BE2C (cell line): Measurements from ENCODE around the gene RPS25.

Source experiments
- DNase-seq: peaks from one replicate; pipeline ENCODE4 v3.0.0-alpha.2; 2020
- H3K27me3 ChIP-seq: fragments of 250-450 bp; sonication (Bioruptor Pico); 2 replicates; pipeline ENCODE4 v1.5.1; 2020; ENCODE audit warnings: mild to moderate bottlenecking
- H3K36me3 ChIP-seq: fragments of 250-450 bp; sonication (Bioruptor Pico); 2 replicates; pipeline ENCODE4 v1.5.1; 2020; ENCODE audit warnings: mild to moderate bottlenecking
- H3K4me1 ChIP-seq: fragments of 250-450 bp; sonication (Bioruptor Pico); 2 replicates; pipeline ENCODE4 v1.5.1; 2020
- H3K4me3 ChIP-seq: 2 replicates; pipeline ENCODE4 v1.5.1; 2011; ENCODE audit warnings: low read depth, low read length
- H3K9me3 ChIP-seq: fragments of 250-450 bp; sonication (Bioruptor Pico); 2 replicates; pipeline ENCODE4 v1.5.1; 2020
- CTCF ChIP-seq: IDR thresholded peaks from 2 replicates; pipeline ENCODE4 v1.5.1; 2012; ENCODE audit warnings: mild to moderate bottlenecking, low read depth, low read length

RPS25 gene

GRCh38 chr11:119051440-119052162 lies 33.5 kb upstream of the RPS25 start:
- Histone ChIP-seq H3K36me3 (peaks cover 83% of the 10 kb centered on the region), H3K4me1 (peaks cover 4% of the 10 kb centered on the region; the same call in 1 of the 2 replicates), H3K27me3 (no peaks in the 10 kb centered on the region), H3K9me3 (no peaks in the 10 kb centered on the region), H3K4me3 (no peak overlapping the region)
- TF ChIP-seq CTCF: no peak
- DNase-seq: no peak

GRCh38 chr11:119049081-119049480 lies 30.9 kb upstream of the RPS25 start:
- no peak for DNase-seq
- Histone ChIP-seq H3K9me3 (no peaks in the 10 kb centered on the region), H3K4me3 (no peak overlapping the region), H3K4me1 (no peaks in the 10 kb centered on the region), H3K27me3 (no peaks in the 10 kb centered on the region), H3K36me3 (peaks cover 78% of the 10 kb centered on the region)
- TF ChIP-seq CTCF: no peak

GRCh38 chr11:119048644-119049043 lies 30.5 kb upstream of the RPS25 start:
- Histone ChIP-seq H3K36me3 (peaks cover 74% of the 10 kb centered on the region), H3K4me3 (no peak overlapping the region), H3K9me3 (no peaks in the 10 kb centered on the region), H3K27me3 (no peaks in the 10 kb centered on the region), H3K4me1 (no peaks in the 10 kb centered on the region)
- no peak for TF ChIP-seq CTCF
- no peak for DNase-seq

GRCh38 chr11:119047205-119047604 lies 29.1 kb upstream of the RPS25 start:
- Histone ChIP-seq H3K4me3 (no peak overlapping the region), H3K36me3 (peaks cover 59% of the 10 kb centered on the region)
- TF ChIP-seq CTCF: no peak

GRCh38 chr11:119046489-119046888 lies 28.3 kb upstream of the RPS25 start:
- H3K4me3 ChIP-seq: no peak overlapping the region
- peaks cover 53% of the 10 kb centered on the region for H3K36me3 ChIP-seq
- no peak for TF ChIP-seq CTCF
- H3K27me3 ChIP-seq: no peaks in the 10 kb centered on the region
- H3K4me1 ChIP-seq: no peaks in the 10 kb centered on the region
- H3K9me3 ChIP-seq: no peaks in the 10 kb centered on the region
- DNase-seq: no peak

More at GRCh38 chr11:119047205-119047604, 29.1 kb upstream of the RPS25 start:
- Histone ChIP-seq H3K9me3 (no peaks in the 10 kb centered on the region), H3K4me1 (no peaks in the 10 kb centered on the region), H3K27me3 (no peaks in the 10 kb centered on the region)
- DNase-seq: no peak

- Histone ChIP-seq H3K4me1 (no peaks in the 10 kb centered on the region), H3K4me3 (no peak overlapping the region), H3K9me3 (no peaks in the 10 kb centered on the region), H3K36me3 (peaks cover 39% of the 10 kb centered on the region), H3K27me3 (no peaks in the 10 kb centered on the region)
- peak; percentile 42 for TF ChIP-seq CTCF
- no peak for DNase-seq
Measured at GRCh38 chr11:119044708-119045107, 26.6 kb upstream of the RPS25 start.
